Ishikawa (cell line): ENCODE results near the gene UBE4B.

Source experiments
- CEBPB ChIP-seq: IDR thresholded peaks from 2 replicates; pipeline ENCODE4 v1.6.1; 2012
- CREB1 ChIP-seq: IDR thresholded peaks from 2 replicates; pipeline ENCODE4 v1.6.1; 2012; ENCODE audit warnings: low read depth
- EGR1 ChIP-seq: IDR thresholded peaks from 2 replicates; pipeline ENCODE4 v1.6.1; 2012
- EP300 ChIP-seq: IDR thresholded peaks from 2 replicates; pipeline ENCODE4 v1.6.1; 2012; ENCODE audit warnings: borderline replicate concordance
- FOXM1 ChIP-seq: IDR thresholded peaks from 2 replicates; pipeline ENCODE4 v1.6.1; 2012; ENCODE audit warnings: low read depth, borderline replicate concordance
- RAD21 ChIP-seq: IDR thresholded peaks from 2 replicates; pipeline ENCODE4 v1.6.1; 2012; ENCODE audit warnings: low read depth
- TAF1 ChIP-seq: IDR thresholded peaks from 2 replicates; pipeline ENCODE4 v1.6.1; 2012; ENCODE audit warnings: low read depth, mild to moderate bottlenecking
- TEAD4 ChIP-seq: IDR thresholded peaks from 2 replicates; pipeline ENCODE4 v1.6.1; 2012
- YY1 ChIP-seq: IDR thresholded peaks from 2 replicates; pipeline ENCODE4 v1.6.1; 2012; ENCODE audit warnings: low read depth
- ZBTB7A ChIP-seq: IDR thresholded peaks from 2 replicates; pipeline ENCODE4 v1.6.1; 2012; ENCODE audit warnings: low read depth
- TF ChIP-seq, protein P1 (sequence below): IDR thresholded peaks from 2 replicates; pipeline ENCODE4 v1.6.1; 2012; ENCODE audit warnings: low read depth, mild to moderate bottlenecking
- TF ChIP-seq, protein P2 (sequence below): IDR thresholded peaks from 2 replicates; pipeline ENCODE4 v1.6.1; 2012
- TF ChIP-seq, protein P3 (sequence below): IDR thresholded peaks from 2 replicates; pipeline ENCODE4 v1.6.1; 2012

DNA sequence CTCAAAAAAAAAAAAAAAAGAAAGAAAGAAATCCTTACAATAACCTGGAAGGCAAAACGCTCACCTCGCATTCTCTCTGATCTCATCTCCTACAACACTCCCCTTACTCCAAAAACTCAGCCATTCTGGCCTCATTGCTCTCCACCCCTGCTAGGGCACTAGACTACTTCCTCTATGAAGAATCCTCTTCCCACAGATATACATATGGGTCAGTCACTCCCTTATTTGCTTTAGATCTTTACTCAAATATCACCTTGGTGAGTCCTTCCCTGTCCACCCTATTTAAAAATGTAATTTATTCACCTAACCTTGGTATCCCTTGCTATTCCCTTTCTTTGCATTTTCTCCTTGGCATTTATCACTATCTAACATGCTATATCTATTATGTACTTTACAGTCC is 153.0 kb downstream of the UBE4B start:
- TF ChIP-seq TAF1: no peak
- TF ChIP-seq, protein P1, sequence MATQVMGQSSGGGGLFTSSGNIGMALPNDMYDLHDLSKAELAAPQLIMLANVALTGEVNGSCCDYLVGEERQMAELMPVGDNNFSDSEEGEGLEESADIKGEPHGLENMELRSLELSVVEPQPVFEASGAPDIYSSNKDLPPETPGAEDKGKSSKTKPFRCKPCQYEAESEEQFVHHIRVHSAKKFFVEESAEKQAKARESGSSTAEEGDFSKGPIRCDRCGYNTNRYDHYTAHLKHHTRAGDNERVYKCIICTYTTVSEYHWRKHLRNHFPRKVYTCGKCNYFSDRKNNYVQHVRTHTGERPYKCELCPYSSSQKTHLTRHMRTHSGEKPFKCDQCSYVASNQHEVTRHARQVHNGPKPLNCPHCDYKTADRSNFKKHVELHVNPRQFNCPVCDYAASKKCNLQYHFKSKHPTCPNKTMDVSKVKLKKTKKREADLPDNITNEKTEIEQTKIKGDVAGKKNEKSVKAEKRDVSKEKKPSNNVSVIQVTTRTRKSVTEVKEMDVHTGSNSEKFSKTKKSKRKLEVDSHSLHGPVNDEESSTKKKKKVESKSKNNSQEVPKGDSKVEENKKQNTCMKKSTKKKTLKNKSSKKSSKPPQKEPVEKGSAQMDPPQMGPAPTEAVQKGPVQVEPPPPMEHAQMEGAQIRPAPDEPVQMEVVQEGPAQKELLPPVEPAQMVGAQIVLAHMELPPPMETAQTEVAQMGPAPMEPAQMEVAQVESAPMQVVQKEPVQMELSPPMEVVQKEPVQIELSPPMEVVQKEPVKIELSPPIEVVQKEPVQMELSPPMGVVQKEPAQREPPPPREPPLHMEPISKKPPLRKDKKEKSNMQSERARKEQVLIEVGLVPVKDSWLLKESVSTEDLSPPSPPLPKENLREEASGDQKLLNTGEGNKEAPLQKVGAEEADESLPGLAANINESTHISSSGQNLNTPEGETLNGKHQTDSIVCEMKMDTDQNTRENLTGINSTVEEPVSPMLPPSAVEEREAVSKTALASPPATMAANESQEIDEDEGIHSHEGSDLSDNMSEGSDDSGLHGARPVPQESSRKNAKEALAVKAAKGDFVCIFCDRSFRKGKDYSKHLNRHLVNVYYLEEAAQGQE: no peak
- TF ChIP-seq ZBTB7A: no peak
- no peak for TF ChIP-seq YY1
- no peak for TF ChIP-seq EP300
- TF ChIP-seq EGR1: no peak
- TF ChIP-seq, protein P2, sequence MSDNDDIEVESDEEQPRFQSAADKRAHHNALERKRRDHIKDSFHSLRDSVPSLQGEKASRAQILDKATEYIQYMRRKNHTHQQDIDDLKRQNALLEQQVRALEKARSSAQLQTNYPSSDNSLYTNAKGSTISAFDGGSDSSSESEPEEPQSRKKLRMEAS: no peak
- no peak for TF ChIP-seq CREB1
- no peak for TF ChIP-seq FOXM1
- TF ChIP-seq, protein P3, sequence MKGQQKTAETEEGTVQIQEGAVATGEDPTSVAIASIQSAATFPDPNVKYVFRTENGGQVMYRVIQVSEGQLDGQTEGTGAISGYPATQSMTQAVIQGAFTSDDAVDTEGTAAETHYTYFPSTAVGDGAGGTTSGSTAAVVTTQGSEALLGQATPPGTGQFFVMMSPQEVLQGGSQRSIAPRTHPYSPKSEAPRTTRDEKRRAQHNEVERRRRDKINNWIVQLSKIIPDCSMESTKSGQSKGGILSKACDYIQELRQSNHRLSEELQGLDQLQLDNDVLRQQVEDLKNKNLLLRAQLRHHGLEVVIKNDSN: no peak
- TF ChIP-seq RAD21: no peak
- TF ChIP-seq CEBPB: no peak
- TF ChIP-seq TEAD4: no peak
